HG02759 (cell line): ENCODE data around the gene ANKS6.

ENCODE experiments used
- ATAC-seq: cut with Tn5 transposase; IDR thresholded peaks from one replicate; pipeline ENCODE4 v1.9.1; 2021; ENCODE audit warnings: mild to moderate bottlenecking, moderate library complexity; ENCODE audit not compliant: unreplicated experiment

ANKS6 gene

DNA sequence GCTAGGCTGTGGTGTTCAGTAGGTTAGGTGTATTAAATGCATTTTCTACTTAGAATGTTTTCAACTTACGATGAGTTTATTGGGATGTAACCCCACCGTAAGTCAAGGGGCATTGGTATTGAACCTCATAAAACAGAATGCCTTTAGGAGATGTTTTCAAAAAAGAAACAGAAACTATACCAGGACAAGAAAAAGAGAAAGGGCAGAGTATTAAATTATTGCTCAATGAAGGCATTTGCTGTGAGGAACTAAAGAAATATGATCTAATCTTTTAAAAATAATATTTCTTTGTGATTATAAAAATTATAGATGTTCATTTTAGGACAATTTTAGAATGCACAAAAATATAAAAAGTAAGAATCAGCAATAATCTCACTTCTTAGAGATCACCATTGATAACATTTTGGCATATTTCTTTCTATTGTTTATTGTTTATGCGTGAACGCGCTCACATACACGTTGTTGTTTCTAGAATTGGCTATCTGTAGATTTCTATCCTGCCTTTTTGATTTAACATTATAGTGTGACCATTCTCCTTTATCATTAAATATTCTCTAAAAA, 19.1 kb upstream of the ANKS6 start:
- no peak for ATAC-seq

DNA sequence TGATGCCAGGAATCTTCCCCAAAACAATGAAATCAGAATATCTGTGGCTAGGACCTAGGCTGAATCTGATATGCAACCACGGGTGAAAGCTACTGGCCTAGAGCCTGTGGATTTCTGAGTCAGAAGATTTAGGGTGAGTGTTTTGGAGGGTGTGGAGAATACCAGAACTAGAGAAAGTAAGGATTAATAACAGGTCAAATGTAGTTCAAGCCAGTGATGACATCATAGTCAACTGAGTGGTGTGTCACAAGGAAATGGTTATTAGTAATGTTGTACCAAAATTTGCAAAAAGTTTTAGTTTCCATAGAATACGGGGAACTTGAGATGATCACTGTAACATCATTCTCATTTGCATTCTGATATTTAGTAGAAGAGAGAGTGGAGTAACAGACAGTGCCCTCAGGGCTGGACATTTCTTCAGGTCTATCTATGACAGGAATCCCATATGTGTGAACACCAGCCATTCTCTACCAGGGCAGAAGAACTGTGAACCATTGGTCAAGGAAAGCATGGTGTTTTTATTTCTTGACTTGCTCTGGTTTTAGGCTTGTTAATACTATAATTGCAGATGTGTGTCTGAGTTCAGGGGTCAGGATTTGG, 14.8 kb upstream of the ANKS6 start:
- ATAC-seq, result no peak

DNA sequence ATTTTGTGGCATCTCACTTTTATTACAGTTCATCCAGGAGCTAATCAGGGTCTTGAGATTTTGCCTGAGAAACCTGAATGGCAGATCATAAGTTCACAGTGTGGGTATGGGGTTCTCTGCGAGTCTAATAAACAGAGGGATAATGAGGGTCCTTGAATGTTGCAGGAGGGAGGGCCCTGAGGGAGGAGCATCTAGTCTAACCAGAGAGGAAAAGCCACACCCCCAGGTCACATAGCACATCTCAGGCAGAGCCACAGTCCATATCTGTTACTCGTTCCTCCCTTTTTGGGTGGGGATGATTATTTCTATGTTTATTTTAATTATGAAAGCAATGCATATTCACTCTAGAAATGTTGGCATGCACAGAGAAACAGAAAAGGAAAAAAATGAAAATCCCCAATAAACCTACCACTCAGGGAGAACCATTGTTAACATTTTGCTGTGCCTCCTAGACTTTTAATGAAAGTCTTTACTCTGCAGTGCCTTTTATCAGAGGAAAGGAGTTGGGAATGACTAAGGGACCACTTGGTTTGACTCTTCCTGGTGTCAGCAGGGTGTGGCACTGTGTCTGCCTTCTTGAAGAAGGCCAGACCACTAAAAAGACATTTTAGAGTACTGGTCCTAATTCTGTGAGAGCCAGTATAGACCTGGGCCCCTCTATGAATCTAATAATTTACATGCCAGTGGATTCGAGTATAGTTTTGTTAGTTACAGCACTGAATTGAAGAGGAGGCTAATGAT, 13.9 kb upstream of the ANKS6 start:
- no peak for ATAC-seq

DNA sequence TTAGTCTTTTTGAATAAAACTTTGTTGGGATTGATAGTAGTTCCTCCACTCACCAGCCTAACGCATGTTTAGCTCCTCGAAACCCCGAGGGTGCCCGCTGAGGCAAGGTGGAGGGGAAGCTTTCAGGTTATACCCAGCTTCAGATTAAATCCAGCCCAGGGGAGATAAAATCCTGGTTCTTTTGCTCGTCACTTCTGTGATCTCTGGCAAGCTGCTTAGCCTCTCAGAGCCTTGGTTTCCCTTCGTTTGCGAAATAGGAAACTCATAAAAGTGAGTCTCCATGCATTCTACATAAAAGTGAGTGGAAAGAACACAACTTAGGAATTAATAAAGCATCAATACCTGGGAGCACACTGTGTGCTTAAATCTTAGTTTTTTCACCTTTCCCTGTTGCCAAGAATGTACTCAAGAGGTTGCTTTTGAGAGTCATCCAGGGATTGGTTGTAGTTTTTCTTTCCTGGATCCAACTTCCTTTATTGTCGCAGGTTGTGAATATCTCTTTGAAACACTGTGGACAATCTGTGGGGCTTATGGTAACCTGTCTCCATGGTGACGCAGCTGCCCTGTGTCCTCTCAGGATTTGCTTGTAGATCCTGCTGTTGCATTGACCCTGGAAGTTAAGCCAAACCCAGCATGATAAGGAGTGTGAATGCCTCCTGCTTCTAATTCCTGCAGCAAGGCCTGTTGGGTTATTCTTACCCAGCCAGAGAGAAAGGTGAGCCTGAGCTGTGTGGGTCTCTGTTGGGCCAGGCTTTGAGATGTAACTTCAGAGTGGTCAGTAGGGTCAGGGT, 13.2 kb upstream of the ANKS6 start:
- no peak for ATAC-seq

DNA sequence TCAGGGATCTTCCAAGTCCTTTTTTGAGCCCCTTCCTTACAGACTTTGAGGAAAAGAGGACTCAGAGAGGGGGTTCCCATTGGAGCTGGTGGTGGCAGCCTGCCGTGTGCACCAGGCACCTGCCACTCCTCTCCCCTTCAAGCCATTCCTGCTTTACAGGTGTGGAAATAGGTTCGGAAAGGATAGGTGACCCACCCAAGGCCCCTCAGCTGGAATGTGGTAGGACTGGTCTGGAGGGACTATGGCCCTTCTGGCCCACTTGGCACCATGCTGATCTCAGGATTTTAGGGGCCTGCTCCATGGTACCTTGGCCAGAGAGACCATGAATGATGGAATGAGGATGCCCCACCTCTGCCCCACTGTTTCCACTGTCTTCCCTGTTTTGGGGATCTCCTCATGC, 12.5 kb upstream of the ANKS6 start:
- no peak for ATAC-seq

DNA sequence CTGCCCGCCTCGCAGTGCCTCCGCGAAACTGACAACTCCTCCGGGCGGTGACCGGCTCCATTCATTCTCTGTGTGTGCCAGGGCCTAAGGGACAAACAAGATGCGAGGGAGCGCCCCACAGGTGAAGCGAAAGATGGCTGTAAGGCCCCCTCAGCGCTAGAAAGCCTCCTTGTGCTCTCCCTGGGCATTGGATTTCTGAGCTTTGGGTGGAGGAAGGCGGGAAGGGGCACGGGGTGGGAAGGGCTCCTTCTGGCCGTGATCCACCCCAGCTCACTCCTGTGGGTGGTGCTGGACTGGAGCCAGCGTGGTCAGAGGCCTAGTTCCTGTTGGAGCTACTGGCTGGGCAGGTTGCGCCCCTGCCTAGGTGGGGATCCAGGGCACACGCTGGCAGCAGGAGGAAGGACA, 12.1 kb upstream of the ANKS6 start:
- ATAC-seq, result no peak

DNA sequence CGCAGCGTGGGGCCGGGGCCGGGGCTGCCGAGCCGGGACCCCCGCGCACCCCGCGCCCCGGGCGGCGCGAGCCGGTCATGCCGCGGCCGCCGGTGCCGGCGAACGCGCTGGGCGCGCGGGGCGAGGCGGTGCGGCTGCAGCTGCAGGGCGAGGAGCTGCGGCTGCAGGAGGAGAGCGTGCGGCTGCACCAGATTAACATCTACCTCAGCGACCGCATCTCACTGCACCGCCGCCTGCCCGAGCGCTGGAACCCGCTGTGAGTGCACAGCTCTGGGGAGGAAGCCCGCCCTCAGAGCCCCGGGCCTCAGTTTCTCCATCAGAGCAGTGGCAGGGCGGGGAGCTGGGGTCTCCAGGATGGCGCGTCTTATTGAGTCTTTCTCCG, 11.4 kb upstream of the ANKS6 start:
- ATAC-seq, result peak; percentile 49

DNA sequence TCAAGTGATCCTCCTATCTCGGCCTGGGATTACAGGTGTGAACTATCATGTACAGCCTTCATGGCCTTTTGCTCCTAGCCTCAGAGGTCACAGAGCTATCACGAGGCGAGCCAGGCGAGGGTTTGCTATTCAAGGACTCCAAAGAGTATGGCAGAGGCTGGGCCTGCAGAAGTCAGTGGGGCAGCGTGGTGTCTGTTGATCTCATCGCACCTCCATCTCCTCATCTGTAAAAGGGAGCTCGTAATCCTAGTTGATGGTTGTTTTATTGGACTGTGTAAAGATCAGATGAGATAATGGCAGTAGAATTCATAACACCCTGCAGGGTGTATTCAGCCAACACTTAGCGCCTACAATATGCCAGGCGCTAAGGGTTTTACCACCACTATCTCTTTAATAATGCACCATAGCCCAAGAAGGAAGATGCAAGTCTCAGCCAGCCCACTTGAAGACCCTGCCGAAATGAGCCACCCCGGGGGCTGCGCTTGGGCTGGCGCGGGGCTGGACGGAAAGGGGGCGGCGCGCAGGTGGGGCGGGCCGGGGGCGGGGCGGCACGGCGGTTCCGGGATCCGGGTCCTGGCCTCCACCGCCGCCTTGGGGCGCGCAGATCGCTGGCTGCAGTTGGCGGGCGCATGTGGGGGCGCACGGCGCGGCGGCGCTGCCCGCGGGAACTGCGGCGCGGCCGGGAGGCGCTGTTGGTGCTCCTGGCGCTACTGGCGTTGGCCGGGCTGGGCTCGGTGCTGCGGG, 10.9 kb upstream of the ANKS6 start, which contains the start of gene GALNT12:
Gene GALNT12 (plus strand): TSS at position 601 of the 744 bp plus-strand sequence. CDS start 29 bp downstream, at position 630.
- ATAC-seq, result peak; percentile 71

DNA sequence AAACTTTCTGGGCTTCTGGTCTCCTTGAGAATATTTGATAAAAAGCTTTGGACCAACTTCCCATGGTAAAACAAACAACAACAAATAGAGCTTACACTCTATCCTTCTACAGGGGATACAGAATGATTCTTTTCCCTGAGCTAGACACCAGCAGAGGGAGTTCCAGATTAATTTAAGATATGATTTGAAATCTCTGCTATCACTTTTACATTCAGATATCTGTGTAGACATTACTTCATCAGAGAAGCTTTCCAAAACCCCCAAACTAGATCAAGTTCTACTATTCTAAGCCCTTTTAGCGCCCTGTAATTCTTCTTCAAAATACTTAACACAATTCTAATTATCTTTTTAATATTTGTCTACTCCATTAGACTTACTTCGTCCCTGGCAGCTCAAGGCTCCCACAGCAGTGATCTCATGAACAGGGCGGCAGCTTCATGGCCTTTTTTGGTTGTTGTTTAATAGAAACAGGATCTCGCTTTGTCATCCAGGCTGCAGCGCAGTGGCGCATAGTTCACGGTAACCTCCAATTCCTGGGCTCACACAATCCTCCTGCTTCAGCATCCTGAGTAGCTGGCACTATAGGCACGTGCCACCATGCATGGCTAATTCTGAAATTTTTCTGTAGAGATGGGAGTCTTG, 10.2 kb upstream of the ANKS6 start:
- ATAC-seq, result no peak

DNA sequence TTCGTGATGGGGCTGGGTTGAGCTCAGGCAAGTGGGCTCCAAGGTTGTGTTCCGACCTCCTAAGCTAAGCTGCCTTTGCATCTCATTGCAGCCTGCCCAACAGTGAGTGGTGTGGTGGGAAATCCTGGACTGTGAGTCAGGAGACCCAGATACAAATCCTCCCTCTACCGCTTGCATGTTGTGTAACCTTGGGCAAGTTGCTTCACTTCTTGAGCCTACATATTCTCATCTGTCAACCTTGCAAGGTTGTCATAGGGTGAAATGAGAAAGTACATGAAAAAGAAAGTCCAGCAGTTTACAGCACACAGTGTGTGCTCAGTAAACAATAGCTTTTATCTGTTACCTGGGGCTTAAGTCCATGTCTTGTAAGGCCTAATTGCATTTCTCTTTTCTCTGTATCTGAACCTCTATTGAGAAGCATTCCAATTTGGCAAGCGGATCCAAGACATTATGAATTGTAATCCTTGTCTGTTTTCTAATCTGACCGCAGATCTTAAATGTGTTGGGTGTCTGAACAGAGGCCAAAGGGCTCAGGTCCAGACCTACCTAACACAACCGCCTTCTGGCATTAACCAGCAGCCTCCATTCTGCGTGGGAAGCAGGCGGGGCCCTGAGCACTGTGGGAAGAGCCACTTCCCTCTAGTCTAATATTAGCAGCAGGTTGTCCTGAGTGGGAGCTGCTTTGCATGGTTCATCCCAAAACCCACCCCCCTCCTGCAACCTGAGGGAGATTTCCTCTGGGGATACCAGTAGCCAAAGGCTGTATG, 9.3 kb upstream of the ANKS6 start:
- ATAC-seq, result no peak

DNA sequence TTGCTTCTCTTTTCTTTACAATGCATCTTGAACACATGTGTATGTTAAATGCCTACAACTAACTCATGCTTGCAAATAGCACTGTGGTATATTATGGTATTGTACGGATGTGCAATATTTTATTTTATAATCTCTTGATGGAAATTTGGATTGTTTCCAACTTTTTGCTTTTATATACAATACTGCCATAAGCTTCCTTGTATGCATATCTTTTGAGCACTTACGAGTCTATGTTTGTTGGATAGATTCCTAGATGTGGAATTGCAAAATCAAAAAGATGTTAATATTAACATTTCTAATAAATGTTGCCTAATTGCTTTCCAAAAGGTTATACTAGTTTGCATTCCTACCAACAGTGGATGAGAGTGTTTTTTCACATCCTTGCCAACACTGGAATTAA, 7.7 kb upstream of the ANKS6 start:
- no peak for ATAC-seq

DNA sequence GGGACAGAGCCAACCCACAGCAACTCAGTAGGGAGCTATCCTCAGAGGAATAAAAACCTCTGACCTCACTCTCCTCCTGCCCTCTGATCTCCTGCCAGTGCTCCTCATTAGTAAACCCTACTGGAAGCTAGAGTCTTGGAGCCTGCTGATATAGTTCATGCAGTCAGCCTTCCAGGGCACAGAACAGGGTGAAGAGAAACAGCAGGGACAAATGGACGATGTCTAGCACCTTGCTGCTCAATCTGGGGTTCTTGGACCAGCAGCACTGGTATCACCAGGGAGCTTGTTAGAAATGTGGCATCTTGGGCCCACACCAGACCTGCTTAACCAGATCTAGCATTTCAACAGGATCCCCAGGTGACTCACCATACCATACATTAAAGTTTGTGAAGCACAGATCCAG, 5.6 kb upstream of the ANKS6 start:
- ATAC-seq, result no peak

DNA sequence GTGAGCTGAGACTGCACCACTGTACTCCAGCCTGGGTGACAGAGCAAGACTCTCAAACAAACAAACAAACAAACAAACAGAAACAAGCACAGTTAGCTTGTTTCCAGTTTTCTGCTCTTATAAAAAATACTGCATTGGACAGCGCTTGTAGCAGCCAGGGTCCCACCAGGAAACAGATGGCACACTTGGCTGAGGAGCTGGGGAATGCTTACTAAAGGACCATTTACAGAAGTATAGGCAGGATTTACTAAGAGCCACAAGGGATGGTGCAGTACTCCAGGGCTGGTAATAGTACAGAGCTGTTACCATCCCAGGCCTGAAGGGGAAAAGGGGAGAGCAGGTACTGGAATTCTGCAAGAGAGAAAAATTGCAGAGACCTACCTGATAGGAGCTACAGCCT, 5.2 kb upstream of the ANKS6 start:
- no peak for ATAC-seq

DNA sequence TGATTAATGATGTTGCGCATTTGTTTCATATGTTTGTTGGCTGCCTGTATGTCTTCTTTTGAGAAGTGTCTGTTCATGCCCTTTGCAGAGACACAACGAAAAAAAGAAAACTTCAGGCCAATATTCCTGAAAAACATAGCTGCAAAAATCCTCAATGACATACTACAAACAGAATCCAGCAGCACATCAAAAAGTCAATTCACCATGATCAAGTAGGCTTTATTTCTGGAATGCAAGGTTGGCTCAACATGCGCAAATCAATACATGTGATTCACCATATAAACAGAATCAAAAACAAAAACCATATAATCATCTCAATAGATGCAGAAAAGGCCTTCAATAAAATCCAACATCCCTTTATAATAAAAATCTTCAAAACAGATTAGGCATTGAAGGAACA, 1.9 kb upstream of the ANKS6 start:
- no peak for ATAC-seq

DNA sequence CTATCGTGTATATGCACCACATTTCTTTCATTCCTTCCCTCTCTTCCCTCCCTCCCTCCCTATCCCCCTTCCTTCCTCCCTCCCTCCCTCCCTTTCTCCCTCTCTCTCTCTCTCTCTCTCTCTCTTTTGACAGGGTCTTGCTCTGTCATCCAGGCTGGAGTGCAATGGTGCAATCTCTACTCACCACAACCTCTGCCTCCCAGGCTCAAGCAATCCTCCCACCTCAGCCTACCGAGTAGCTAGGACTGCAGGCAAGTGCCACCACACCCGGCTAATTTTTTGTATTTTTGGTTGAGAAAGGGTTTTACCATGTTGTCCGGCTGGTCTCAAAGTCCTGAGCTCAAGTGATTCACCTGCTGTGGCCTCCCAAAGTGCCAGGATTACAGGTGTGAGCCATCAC, 1.1 kb upstream of the ANKS6 start:
- ATAC-seq, result no peak

DNA sequence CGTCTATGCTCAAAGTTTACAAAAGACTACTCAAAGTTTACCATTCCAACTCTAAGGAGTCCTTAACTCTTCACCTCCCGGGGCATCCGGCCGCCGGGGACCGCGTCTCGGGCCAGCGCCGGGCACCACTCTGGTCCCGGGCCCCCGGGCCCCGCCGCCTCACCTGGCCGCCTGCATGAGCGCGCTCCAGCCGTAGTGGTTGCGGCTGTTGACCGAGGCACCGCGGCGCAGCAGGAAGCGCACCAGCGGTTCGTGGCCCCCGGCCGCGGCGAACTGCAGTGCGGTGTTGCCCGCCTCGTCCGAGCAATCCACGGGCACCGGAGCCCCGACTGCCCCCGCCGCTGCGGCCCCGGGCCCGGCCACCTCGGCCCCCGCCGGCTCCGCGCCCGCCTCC, 388 bp downstream of the ANKS6 start:
- peak; percentile 46 for ATAC-seq

DNA sequence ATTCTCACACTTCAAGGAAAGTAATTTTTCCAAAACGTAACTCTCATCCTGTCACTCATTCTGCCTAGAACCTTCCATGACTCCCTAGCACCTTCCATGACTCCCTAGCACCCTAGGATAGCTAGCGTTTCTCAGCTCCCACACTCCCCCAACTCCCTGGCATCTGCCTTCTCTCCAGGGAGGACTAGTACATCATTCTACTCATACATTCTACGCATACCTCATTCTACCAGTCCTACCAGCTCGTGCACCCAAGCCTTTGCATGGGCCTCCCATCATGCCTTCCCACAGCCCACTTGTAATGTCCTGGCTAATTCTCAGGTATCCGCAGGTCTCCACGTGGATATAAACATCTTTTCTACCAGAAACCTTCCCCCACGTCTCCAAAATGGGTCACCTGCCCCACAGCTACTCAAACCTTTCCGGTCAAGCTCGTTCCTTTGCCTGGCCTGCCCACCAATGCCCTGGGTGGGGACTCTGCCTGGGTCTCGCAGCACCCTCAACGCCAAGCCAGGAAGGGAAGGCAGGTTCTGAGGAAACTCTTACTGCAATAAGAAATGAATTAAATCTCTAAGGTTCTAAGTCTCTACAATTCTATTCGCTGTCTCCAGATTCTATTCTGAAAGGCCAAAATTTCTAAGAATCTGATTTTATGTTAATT, 930 bp downstream of the ANKS6 start:
- ATAC-seq, result no peak

DNA sequence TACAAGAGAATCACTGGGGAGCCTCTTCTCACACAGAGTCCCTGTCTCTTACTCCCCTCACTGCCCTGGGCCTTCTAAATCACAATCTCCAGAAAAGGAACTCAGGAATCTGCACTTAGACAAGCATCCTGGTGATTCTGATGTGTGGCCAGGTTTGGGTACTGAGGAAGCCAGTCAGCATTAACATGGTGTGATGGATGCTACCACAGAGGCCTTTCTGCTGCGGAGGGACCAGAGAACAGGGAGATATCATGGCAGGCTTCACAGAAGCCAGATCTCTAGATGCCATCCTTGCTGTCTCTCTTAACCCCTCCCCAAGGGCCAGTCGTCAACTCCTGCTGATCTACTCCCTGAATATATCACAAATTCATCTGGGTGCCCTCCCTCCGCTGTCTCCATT, 1.6 kb downstream of the ANKS6 start:
- ATAC-seq, result no peak

DNA sequence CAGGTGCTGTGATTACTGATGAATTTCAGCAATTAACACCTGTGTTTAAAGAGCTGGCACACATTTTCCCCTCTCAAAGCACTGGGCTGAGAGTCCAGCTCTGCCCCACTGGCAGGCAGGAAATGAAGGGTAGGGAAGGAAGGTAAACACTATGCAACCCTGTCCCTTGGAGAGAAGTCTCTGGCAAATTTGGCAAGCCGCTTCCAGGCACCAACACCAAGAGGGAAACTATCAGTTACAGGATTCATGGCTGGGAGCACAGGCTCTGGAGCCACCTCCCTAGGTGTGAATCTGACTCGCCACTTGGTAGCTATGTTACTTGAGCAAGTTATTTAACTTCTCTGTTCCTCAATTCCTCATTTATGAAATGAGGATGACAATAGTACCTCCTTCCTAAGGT, 3.3 kb downstream of the ANKS6 start:
- no peak for ATAC-seq
